GM19468 (cell line): ENCODE measurements around the gene SIVA1.
A peak's percentile ranks its signal among the peaks of the same experiment; 100 is the strongest.
"Not testable (repeated sequence)": the region's sequence is repeated elsewhere in the genome, so short reads cannot be mapped to it uniquely, and the experiment has no call there.

ENCODE experiments used
- ATAC-seq: cut with Tn5 transposase; IDR thresholded peaks from one replicate; pipeline ENCODE4 v1.9.1; 2021; ENCODE audit warnings: mild to moderate bottlenecking, moderate library complexity, moderate number of reproducible peaks; ENCODE audit not compliant: unreplicated experiment; ENCODE audit errors: extremely low read depth

The SIVA1 gene

DNA sequence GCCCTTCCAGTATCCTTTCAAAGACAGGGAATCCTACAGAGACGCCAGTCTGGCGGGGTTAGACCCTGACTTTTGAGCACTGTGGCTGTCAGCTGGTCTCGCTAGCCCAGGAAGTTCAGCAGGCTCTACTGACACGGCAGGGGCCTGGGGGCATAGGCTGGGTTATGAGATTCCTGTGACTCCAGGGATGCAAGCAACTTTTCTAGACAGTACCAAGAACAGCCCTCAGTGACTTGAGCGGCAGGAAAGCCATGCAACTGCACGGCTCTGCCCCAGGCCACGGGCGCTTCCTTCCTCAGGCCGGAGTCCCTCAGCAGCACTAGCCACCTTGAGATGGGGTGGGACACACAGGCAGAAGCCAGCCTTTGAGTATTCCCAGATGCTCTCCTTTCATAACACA is 5.1 kb upstream of the SIVA1 start:
- ATAC-seq, result no peak

GRCh38 chr14:104749111-104749649 is 3.8 kb upstream of the SIVA1 start:
- ATAC-seq, result no peak

DNA sequence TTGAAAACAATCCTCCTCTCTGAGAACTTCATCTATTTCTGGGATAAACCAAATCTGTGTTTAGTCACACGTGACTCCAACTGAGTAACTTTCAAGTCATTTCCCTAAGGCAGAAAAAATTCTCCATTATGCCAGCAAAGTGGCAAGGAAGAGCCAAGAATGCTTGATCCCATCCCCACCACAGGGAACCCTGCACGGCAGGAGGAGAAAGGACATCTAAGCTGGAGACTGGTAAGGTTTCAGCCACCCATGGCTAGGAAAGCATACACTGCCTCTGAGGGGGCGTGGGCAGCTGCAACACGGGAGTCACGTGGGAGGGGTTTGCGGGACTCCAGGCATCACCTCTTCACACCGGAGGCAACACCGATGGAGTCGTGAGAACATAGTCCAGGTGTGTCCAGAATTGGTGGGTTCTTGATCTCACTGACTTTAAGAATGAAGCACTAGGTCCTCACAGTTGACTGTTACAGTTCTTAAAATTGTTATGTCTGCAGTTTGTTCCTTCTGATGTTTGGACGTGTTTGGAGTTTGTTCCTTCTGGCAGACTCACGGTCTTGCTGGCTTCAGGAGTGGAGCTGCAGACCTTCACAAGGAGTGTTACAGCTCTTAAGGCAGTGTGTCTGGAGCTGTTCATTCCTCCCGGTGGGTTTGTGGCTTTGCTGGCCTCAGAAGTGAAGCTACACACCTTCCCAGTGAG is 2.7 kb upstream of the SIVA1 start:
- no peak for ATAC-seq

- ATAC-seq, result not testable (repeated sequence)
These were observed 2.2 kb upstream of the SIVA1 start for GRCh38 chr14:104750753-104751057.

DNA sequence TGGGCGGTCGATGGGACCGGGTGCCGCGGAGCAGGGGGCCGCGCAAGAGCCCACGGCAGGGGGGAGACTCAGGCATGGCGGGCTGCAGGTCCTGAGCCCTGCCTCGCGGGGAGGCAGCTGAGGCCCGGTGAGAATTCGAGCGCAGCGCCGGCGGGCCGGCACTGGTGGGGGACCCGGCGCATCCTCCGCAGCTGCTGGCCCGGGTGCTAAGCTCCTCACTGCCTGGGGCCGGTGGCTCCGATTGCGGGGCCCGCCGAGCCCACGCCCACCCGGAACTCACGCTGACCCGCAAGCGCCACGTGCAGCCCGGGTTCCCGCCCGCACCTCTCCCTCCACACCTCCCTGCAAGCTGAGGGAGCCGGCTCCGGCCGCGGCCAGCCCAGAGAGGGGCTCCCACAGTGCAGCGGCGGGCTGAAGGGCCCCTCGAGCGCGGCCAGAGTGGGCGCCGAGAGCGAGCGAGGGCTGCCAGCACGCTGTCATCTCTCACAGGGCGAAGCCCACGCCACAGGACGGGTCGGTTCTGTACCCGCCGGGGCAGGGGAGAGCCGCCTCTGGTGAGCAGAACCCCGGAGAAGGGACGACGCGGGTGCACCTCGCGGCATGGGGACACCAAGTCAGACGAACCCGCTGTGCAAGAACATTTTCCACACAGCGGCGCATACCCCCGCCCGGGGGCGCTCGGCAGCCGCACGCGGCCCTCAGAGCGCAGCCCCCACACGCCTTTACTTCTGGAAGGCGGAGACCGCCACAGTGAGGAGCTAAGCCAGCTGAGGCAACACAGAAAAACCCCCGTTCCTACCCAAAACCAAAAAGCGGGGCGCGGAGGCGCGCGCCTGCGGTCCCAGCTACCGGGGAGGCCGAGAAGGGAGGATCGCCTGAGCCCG is 1.2 kb upstream of the SIVA1 start:
- ATAC-seq, result no peak

DNA sequence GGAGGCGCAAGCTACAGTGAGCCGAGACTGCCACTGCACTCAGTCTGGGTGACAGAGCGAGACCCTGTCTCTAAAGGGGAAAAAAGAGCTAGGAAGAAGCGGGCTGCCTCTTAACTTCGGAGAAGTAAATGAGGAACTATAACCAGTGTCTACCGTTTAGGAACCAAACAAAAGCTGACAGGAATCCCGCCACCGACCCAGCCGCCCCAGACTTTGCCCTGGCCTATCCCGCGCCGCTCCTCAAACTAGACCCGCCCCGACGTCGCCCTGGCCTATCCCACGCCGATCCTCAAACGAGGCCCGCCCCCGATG is 568 bp upstream of the SIVA1 start:
- ATAC-seq, result peak; percentile 50

DNA sequence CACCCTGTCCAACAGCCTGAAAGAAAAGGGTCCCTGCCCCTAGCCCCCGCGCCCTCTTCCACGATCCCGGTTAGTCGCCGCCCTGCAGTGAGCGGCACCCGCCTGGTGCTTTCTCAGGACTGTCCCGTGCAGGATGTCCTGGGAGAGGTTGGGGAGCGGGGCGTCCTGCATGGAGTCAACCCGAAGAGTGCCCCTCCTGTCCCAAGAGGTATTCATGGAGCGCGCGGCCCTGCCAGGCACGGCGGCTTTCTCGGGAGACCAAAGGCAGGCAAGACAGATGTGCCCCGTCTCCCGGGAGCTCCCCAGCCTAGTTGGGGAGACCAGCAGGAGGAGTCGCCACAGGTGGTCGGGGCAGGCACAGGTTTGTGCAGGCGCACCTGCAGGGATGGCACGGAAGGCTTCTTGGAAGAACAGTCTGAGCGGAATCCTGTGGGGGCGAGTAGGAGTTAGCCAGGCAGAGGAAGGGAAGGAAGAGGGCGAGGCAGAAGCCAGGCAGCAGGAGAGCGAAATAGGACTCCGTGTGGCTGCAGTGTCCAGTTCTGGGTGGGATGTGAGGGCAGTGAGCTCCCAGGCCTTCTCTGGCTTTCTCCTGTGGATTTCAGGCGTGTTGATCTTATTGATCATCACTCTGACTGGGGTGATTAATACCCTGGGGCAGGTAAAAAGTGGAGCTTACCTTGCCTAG is 723 bp downstream of the SIVA1 start:
- no peak for ATAC-seq

GRCh38 chr14:104754213-104754851 is 1.4 kb downstream of the SIVA1 start:
- ATAC-seq, result no peak

DNA sequence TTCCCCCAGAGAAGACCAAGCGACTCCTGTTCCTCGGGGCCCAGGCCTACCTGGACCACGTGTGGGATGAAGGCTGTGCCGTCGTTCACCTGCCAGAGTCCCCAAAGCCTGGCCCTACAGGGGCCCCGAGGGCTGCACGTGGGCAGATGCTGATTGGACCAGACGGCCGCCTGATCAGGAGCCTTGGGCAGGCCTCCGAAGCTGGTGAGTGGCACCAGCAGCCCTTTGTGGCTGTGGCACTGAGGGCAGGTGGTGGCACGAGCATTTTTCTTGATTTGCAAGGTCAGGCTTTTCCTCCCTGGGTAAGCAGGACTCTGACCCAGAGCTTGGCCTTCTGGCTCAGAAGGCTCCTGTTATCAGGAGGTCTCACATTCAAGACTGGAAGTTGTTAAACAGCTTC is 2.7 kb downstream of the SIVA1 start:
- ATAC-seq, result no peak

DNA sequence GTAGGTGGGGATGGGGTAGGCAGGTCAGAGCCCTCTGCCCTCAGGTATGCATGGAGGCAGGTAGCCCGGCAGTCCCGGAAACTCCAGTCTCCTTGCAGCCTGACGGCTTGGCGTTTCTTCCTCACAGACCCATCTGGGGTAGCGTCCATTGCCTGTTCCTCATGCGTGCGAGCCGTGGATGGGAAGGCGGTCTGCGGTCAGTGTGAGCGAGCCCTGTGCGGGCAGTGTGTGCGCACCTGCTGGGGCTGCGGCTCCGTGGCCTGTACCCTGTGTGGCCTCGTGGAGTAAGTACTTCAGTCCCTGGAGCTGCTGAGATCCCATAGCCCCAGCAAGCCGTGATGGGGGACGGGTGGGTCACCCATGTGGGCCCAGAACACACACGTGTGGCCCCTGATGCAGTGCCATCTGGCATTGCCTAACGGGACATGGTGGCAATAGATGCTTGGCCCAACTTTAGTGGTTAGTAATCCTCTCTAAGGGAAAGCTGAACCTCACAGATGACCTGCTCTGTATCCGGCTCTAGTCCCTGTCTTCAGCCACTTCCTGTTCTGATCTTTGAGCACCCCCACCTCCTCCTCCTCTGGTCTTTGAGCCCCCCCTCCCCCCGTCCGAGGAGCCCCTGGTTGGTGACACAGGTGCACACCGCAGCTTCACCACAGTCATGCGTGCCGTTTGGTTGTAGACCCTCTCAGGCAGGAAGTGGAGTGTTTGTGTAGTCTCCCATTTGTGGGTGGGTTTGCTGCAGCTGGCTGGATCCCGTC is 3.7 kb downstream of the SIVA1 start:
- ATAC-seq, result no peak

DNA sequence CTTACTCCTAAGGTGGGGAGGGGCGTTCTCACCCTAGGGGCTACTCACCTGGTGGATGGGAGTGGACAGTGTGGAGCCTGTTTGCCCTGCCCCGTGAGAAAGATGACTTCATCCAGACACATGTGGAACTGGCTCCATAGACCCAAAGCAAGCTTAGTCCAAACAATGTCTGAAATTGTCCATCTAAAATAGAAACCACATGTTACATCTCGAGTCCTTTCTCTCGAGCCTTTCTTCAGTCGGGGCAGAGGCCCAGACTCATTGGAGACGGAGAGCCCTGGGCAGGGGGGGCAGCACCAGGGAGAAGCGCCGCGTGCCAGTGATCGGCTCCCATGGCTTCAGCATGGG is 4.3 kb downstream of the SIVA1 start:
- ATAC-seq, result no peak

DNA sequence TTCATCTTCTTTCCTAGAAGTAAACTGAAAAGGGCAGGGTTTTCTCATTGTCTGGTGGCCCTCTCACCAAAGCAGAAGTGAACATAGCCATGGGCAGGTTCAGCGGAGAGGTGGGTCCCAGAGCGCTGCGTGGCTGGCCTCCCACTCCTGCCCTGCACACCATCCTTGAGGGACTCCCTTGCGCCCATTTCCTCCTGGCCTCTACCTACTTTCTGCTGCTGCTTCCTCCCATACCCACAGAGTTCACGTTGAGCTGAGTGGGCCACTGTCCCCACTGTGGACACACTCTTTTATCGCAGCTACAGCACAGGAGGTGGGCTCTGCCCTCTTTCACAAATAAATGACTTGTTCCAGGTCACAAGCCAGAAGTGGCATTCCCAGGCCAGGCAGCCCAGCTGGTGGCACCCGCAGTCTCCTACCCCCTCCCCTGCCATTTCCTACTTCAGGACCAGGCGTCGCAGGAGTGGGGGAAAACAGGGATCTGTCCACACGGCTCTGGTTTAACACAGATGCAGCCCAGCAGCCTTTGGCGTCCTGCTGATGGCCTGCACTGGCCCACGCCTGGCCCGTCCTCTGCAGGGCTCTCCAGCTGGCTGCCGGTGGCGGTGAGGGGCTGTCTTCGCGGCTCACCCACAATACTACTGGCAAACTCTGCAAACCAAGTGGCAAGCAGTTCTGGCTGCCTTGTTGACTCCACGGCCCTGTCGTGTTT is 4.9 kb downstream of the SIVA1 start:
- ATAC-seq, result no peak

DNA sequence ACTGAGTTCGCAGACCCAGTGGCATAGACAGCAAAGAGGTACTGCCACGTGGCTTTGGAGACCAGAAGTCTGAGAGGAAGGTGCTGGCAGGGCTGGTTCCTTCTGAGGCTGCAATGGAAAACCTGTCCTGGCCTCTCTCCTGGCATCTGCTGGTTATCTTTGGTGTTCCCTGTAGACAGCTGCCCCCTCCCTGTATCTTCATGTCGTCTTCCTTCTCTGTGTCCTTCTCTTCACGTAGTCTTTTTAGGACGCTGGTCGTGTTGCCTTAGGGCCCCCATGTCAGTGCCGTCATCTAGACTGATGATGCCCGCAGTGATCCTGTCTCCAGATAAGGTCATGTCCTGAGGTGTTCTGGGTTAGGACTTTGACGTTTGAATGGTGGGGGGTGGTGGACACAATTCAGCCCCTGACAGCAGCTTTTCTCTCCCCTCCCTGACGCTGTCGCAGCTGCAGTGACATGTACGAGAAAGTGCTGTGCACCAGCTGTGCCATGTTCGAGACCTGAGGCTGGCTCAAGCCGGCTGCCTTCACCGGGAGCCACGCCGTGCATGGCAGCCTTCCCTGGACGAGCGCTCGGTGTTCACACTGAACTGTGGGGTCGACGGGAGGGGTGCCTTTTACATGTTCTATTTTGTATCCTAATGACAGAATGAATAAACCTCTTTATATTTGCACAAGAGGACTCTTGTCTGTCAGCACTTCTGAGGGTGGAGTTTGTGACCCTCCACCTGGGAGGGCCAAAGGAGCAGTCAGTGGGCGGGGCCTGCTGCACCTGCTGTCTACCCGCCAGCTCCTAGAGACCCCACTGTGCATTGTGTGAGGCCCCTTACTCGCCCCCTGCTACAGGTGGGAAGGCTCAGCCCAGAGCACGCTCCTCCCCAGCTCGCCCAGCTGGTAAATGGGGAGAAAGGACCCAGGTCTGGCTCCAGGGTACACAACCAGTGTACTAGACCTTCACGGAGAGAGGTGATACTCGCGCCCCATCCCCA is 6.3 kb downstream of the SIVA1 start:
- no peak for ATAC-seq

GRCh38 chr14:104765517-104765916 is 12.6 kb downstream of the SIVA1 start:
- no peak for ATAC-seq

DNA sequence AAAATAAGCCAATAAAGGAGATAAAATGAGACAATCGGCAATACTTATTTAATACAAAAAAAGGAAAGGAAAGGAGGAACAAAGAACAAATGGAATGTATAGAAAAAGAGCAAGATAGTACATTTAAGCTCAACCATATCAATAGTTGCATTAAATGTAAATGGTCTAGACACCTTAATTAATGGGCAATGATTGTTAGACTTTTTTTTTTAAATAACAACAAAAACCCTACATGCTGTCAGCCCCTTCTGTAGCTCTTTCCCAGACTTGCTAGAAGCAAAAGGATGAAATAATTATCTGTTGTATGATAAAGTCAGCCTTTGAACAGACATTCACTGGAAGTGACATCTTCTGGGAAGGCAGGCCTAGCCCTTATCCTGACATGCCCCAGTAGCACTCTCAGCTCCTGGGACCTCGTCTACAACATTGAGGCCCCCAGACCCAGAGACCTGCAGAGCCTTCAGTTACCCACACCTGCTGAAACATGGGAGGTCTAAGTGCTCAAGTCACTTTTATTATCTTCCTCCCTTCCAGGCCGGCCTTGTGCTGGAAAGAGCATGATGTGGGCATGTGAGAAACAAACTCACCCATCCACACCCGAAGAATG is 13.4 kb downstream of the SIVA1 start:
- no peak for ATAC-seq

GRCh38 chr14:104766863-104767633 is 14.1 kb downstream of the SIVA1 start:
- ATAC-seq, result no peak

DNA sequence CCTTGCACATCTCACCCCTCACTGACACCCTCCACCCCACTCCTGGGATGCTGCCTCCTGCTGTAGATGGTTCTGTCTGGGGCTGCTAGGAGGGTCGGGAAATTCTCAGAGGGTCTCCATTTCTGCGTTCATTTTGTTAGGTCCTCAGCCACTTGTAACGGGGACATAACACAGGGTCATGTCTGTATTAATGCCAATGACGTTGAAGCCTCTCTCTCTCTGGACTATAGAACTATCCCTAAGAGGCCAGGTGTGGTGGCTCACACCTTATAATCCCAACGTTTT is 14.6 kb downstream of the SIVA1 start:
- no peak for ATAC-seq
